Measurements from ENCODE around the gene SETX.

Gene SETX

GRCh38 chr9:132214027-132214622 is 140.7 kb downstream of the SETX start:
- no peak for DNase-seq (ENCODE audit: low spot score)

GRCh38 chr9:132211570-132211969 is 143.2 kb downstream of the SETX start:
- no peak for DNase-seq (ENCODE audit: low spot score)
